Measurements from ENCODE around the gene SRM. TPM values are rescaled to one million over a fixed set of nuclear protein-coding genes. Genes with fewer than 3 reads are reported as not detected.
"Not testable (repeated sequence)": the region's sequence is repeated elsewhere in the genome, so short reads cannot be mapped to it uniquely, and the experiment has no call there.

SRM gene
- total and polyA plus RNA-seq, 7 experiments from 2014 or later, result 30.9 to 128 (median 45.9) TPM

DNA sequence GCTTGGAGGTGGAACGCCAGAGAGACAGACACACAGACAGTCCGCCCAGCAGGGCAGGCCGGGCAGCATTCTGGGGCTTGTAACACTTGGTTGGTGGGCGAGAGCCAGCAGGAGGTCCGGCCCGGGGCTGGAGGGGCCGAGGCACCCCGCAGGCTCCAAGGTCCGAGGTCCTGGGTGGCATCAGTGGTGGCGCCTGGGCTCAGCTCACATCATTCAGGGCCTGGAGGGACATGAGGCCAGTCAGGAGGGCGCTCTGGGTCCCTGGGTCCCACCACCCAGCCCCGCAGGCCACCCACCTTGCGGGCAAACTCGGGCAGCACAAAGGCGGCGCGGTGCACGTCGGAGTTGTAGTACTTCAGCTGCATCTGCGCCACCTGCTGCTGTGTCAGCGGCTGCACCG lies 5.2 kb downstream of the SRM start:
- CTCF ChIA-PET, result interaction anchor here (0.7 kb wide), 1 partner anchor 1433 kb away, joined by 3 read pairs; no protein-coding TSS in a partner anchor
- no peaks in the 10 kb centered on the region for H3K27me3 Mint-ChIP-seq

DNA sequence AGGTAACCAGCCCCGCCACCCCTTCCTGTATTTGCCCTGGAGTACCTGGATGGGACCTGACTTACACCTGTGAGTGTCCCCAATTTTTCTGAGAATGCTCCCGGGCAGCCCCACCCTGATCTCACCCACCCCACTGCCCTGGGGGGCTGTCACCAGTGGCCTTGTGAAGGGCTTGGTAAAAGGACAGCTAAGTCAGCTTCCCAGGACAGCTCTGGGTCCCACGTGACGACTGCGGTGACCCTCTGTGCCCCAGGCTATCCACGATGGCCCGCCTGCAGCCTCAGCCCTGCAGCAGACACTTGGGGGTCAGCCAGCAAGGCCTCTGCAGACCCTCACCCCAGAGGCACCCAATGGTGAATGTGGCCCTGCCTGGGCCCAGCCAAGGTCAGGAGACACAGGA lies 5.6 kb downstream of the SRM start:
- Histone ChIP-seq H3K27ac (ENCODE audit: low read depth, low read length) (no peak overlapping the region), H3K9me3 (ENCODE audit: control insufficient read depth in 2 of 3, low read length in 3 of 3) (no peaks in the 10 kb centered on the region), H3K36me3 (ENCODE audit: control insufficient read depth in 2 of 3, insufficient read depth in 3 of 3, low read length in 3 of 3) (peaks cover 0 to 25% (median 5%) of the 10 kb centered on the region in 3 experiments), H3K27me3 (ENCODE audit: control insufficient read depth in 2 of 2, insufficient read depth in 2 of 2, low read length in 2 of 2) (no peaks in the 10 kb centered on the region), H3K4me1 (ENCODE audit: control insufficient read depth in 2 of 2, insufficient read depth in 2 of 2, low read length in 2 of 2) (peaks cover 0 to 8% of the 10 kb centered on the region in 2 donors), H3K4me3 (ENCODE audit: low read length) (no peak overlapping the region)
- DNase-seq, result no peak
- intact Hi-C loops (cut with micrococcal nuclease), result no loop called here
- ChIA-PET POLR2A (no interaction called here), CTCF (no interaction called here)
- no peak overlapping the region for H3K27ac Mint-ChIP-seq
- no peaks in the 10 kb centered on the region for H3K9me3 Mint-ChIP-seq
- no peaks in the 10 kb centered on the region for H3K27me3 Mint-ChIP-seq
- ATAC-seq, result no peak
- no peak overlapping the region for H3K4me3 Mint-ChIP-seq
- peaks cover 0 to 8% (median 4%) of the 10 kb centered on the region in 7 donors for H3K4me1 Mint-ChIP-seq
- H3K36me3 Mint-ChIP-seq, result peaks cover 0 to 7% (median 0%) of the 10 kb centered on the region in 5 donors

More for the DNA sequence above, 5.2 kb downstream of the SRM start:
- no peaks in the 10 kb centered on the region for H3K9me3 ChIP-seq (ENCODE audit: control insufficient read depth in 2 of 3, low read length in 3 of 3)
- POLR2A ChIA-PET, result no interaction called here
- no peak overlapping the region for H3K27ac ChIP-seq (ENCODE audit: low read depth, low read length)
- H3K27me3 ChIP-seq (ENCODE audit: control insufficient read depth in 2 of 2, insufficient read depth in 2 of 2, low read length in 2 of 2), result no peaks in the 10 kb centered on the region
- ATAC-seq (no peak), DNase-seq (no peak)
- Mint-ChIP-seq H3K4me3 (no peak overlapping the region), H3K9me3 (no peaks in the 10 kb centered on the region), H3K4me1 (peaks cover 0 to 10% (median 5%) of the 10 kb centered on the region in 7 donors), H3K36me3 (peaks cover 0 to 7% (median 0%) of the 10 kb centered on the region in 5 donors), H3K27ac (no peak overlapping the region)
- intact Hi-C loops (cut with micrococcal nuclease), result no loop called here
- no peak overlapping the region for H3K4me3 ChIP-seq (ENCODE audit: low read length)
- H3K4me1 ChIP-seq (ENCODE audit: control insufficient read depth in 2 of 2, insufficient read depth in 2 of 2, low read length in 2 of 2), result peaks cover 0 to 9% of the 10 kb centered on the region in 2 donors
- H3K36me3 ChIP-seq (ENCODE audit: control insufficient read depth in 2 of 3, insufficient read depth in 3 of 3, low read length in 3 of 3), result peaks cover 0 to 25% (median 5%) of the 10 kb centered on the region in 3 experiments

- intact Hi-C loops (cut with micrococcal nuclease), result no loop called here
- Histone ChIP-seq H3K4me3 (ENCODE audit: low read length) (no peak overlapping the region), H3K27ac (ENCODE audit: low read depth, low read length) (no peak overlapping the region), H3K36me3 (ENCODE audit: control insufficient read depth in 2 of 3, insufficient read depth in 3 of 3, low read length in 3 of 3) (peaks cover 0 to 25% (median 5%) of the 10 kb centered on the region in 3 experiments), H3K27me3 (ENCODE audit: control insufficient read depth in 2 of 2, insufficient read depth in 2 of 2, low read length in 2 of 2) (no peaks in the 10 kb centered on the region), H3K4me1 (ENCODE audit: control insufficient read depth in 2 of 2, insufficient read depth in 2 of 2, low read length in 2 of 2) (peaks cover 0 to 3% of the 10 kb centered on the region in 2 donors), H3K9me3 (ENCODE audit: control insufficient read depth in 2 of 3, low read length in 3 of 3) (no peaks in the 10 kb centered on the region)
- H3K4me3 Mint-ChIP-seq, result no peak overlapping the region
- POLR2A ChIA-PET, result no interaction called here
- H3K9me3 Mint-ChIP-seq, result no peaks in the 10 kb centered on the region
- peaks cover 0 to 7% (median 0%) of the 10 kb centered on the region in 5 donors for H3K36me3 Mint-ChIP-seq
- CTCF ChIA-PET, result no interaction called here
- no peak overlapping the region for H3K27ac Mint-ChIP-seq
- ATAC-seq (no peak), DNase-seq (no peak)
- no peaks in the 10 kb centered on the region for H3K27me3 Mint-ChIP-seq
- peaks cover 0 to 4% (median 0%) of the 10 kb centered on the region in 7 donors for H3K4me1 Mint-ChIP-seq
These were observed 6.1 kb downstream of the SRM start for GRCh38 chr1:11053758-11054137.

DNA sequence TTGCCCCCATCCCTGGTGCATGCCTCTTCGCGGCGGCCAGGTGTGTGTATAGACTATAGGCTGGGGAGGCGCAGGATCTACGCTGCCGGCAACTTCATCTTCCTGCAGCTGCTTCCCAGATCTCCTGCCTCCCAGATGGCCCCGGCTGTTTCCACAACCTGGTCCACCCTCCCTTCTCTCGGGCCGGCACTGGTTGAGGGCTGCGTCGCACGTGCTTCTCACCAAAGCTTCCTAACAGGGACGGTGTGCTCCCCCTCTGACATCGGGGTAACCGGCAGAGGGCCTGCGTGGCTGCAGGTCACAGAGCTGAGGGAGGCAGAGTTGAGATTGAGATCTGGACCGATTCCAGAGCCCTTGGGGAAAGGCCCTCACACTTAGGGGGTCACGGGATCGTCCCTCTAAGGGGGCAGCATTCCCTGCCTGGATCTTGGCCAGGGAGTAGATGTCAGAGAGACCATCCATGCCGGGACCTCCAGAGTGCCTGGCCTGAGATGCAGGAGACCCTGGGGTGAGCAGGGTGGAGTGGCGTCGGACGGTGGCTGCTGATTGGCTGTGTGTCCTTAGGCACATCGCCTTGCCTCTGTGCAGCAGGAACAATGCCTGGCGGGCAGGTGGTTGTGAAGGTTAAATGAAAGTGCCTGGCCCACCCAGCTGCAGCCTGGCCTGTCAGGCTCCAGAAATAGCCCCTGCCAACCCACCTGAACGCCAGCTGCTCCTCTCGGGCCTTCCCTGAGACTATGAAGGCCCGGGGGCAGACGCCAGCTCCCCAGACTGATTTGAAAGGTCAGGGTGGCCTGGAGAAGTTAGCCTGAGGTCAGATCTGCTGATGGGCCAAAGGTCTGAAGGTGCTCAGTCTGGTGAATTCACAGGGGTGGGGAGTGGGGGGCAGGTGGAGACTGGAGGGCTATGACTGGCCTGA lies 6.7 kb downstream of the SRM start:
- Mint-ChIP-seq H3K9me3 (no peaks in the 10 kb centered on the region), H3K27ac (no peak overlapping the region), H3K4me3 (no peak overlapping the region), H3K36me3 (peaks cover 0 to 7% (median 0%) of the 10 kb centered on the region in 5 donors), H3K4me1 (no peaks in the 10 kb centered on the region), H3K27me3 (no peaks in the 10 kb centered on the region)
- no peak for ATAC-seq
- intact Hi-C loops (cut with micrococcal nuclease), result no loop called here
- Histone ChIP-seq H3K27ac (ENCODE audit: low read depth, low read length) (no peak overlapping the region), H3K4me1 (ENCODE audit: control insufficient read depth in 2 of 2, insufficient read depth in 2 of 2, low read length in 2 of 2) (no peaks in the 10 kb centered on the region), H3K9me3 (ENCODE audit: control insufficient read depth in 2 of 3, low read length in 3 of 3) (no peaks in the 10 kb centered on the region), H3K36me3 (ENCODE audit: control insufficient read depth in 2 of 3, insufficient read depth in 3 of 3, low read length in 3 of 3) (peaks cover 0 to 25% (median 5%) of the 10 kb centered on the region in 3 experiments), H3K27me3 (ENCODE audit: control insufficient read depth in 2 of 2, insufficient read depth in 2 of 2, low read length in 2 of 2) (no peaks in the 10 kb centered on the region), H3K4me3 (ENCODE audit: low read length) (no peak overlapping the region)
- ChIA-PET CTCF (no interaction called here), POLR2A (interaction anchor here (1.2 kb wide), 1 partner anchor 8 kb away, joined by 3 read pairs; no protein-coding TSS in a partner anchor)
- DNase-seq, result no peak

- Mint-ChIP-seq H3K27ac (no peak overlapping the region), H3K4me3 (no peak overlapping the region), H3K4me1 (no peaks in the 10 kb centered on the region), H3K27me3 (no peaks in the 10 kb centered on the region), H3K36me3 (peaks cover 0 to 5% (median 0%) of the 10 kb centered on the region in 5 donors), H3K9me3 (no peaks in the 10 kb centered on the region)
- H3K9me3 ChIP-seq (ENCODE audit: control insufficient read depth in 2 of 3, low read length in 3 of 3), result no peaks in the 10 kb centered on the region
- H3K27me3 ChIP-seq (ENCODE audit: control insufficient read depth in 2 of 2, insufficient read depth in 2 of 2, low read length in 2 of 2), result no peaks in the 10 kb centered on the region
- DNase-seq (no peak), ATAC-seq (peak; percentile 38)
- H3K4me1 ChIP-seq (ENCODE audit: control insufficient read depth in 2 of 2, insufficient read depth in 2 of 2, low read length in 2 of 2), result no peaks in the 10 kb centered on the region
- H3K27ac ChIP-seq (ENCODE audit: low read depth, low read length), result no peak overlapping the region
- no peak overlapping the region for H3K4me3 ChIP-seq (ENCODE audit: low read length)
- H3K36me3 ChIP-seq (ENCODE audit: control insufficient read depth in 2 of 3, insufficient read depth in 3 of 3, low read length in 3 of 3), result peaks cover 0 to 23% (median 3%) of the 10 kb centered on the region in 3 experiments
- ChIA-PET CTCF (interaction anchor here (0.6 kb wide), 1 partner anchor 155 kb away, joined by 5 read pairs; no protein-coding TSS in a partner anchor), POLR2A (interaction anchor here (1.2 to 1.5 kb wide), 2 partner anchors 10 to 11 kb away, joined by 3 read pairs; no protein-coding TSS in a partner anchor)
- intact Hi-C loops (cut with micrococcal nuclease), result no loop called here
These were observed 7.9 kb downstream of the SRM start for GRCh38 chr1:11051781-11052511.

DNA sequence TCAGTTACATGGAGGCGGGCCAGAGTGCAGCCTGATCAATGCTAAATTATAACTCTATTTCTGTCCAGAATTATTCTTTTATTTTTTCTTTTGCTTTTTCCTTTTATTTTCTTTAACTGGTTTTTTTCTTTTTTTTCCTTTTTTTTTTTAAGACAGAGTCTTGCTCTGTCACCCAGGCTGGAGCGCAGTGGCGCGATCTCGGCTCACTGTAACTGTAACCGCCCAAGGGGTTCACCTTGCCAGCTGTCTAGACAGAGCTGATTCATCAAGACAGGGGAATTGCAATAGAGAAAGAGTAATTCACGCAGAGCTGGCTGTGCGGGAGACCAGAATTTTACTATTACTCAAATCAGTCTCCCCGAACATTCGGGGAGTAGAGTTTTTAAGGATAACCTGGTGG lies 8.7 kb downstream of the SRM start:
- H3K4me3 Mint-ChIP-seq; CTCF ChIA-PET; H3K36me3 Mint-ChIP-seq; H3K4me3 ChIP-seq (ENCODE audit: low read length); H3K4me1 ChIP-seq (ENCODE audit: control insufficient read depth in 2 of 2, insufficient read depth in 2 of 2, low read length in 2 of 2); ATAC-seq; H3K27ac ChIP-seq (ENCODE audit: low read depth, low read length); DNase-seq; H3K4me1 Mint-ChIP-seq; H3K27ac Mint-ChIP-seq; H3K27me3 Mint-ChIP-seq; H3K9me3 ChIP-seq (ENCODE audit: control insufficient read depth in 2 of 3, low read length in 3 of 3); intact Hi-C loops (cut with micrococcal nuclease); H3K9me3 Mint-ChIP-seq; H3K27me3 ChIP-seq (ENCODE audit: control insufficient read depth in 2 of 2, insufficient read depth in 2 of 2, low read length in 2 of 2): not testable (repeated sequence)
- H3K36me3 ChIP-seq (ENCODE audit: control insufficient read depth in 2 of 3, insufficient read depth in 3 of 3, low read length in 3 of 3), result peaks cover 0 to 14% (median 0%) of the 10 kb centered on the region in 3 experiments
- POLR2A ChIA-PET, result interaction anchor here (0.5 to 1.5 kb wide), 2 partner anchors 12 to 659 kb away, joined by 3 to 4 read pairs; no protein-coding TSS in a partner anchor
